Endothelial cell (in vitro differentiated cells): Measurements from ENCODE around the gene MT4. TPM values are rescaled to one million over a fixed set of nuclear protein-coding genes. Genes with fewer than 3 reads are reported as not detected.

Experiments used
- DNase-seq: peaks from one replicate; pipeline ENCODE4 v3.0.0; 2021; ENCODE audit warnings: low spot score
- H3K27ac Mint-ChIP-seq: one replicate; pipeline ENCODE4 v1.8.0; 2021; ENCODE audit warnings: mixed read lengths, inconsistent platforms; ENCODE audit not compliant: unreplicated experiment
- H3K27me3 Mint-ChIP-seq: one replicate; pipeline ENCODE4 v1.8.0; 2021; ENCODE audit warnings: mild to moderate bottlenecking, moderate library complexity, mixed read lengths, inconsistent platforms; ENCODE audit not compliant: unreplicated experiment
- H3K36me3 Mint-ChIP-seq: one replicate; pipeline ENCODE4 v1.8.0; 2021; ENCODE audit warnings: mild to moderate bottlenecking, low read depth, mixed read lengths, inconsistent platforms; ENCODE audit not compliant: unreplicated experiment
- H3K4me1 Mint-ChIP-seq: one replicate; pipeline ENCODE4 v1.8.0; 2021; ENCODE audit warnings: mild to moderate bottlenecking, mixed read lengths, inconsistent platforms; ENCODE audit not compliant: unreplicated experiment
- H3K4me3 Mint-ChIP-seq: one replicate; pipeline ENCODE4 v1.8.0; 2021; ENCODE audit warnings: mild to moderate bottlenecking, mixed read lengths, inconsistent platforms; ENCODE audit not compliant: unreplicated experiment
- H3K9me3 Mint-ChIP-seq: one replicate; pipeline ENCODE4 v1.8.0; 2021; ENCODE audit warnings: mixed read lengths, inconsistent platforms; ENCODE audit not compliant: unreplicated experiment
- total RNA-seq: library from RNA; stranded (reverse); fragmentation: NEBNext Ultra II Directional; extraction: Animal tissue kit (Norgen Biotek cat#: 25700); gene quantifications from one replicate; pipeline ENCODE4 v1.2.1, GENCODE V29; 2021; ENCODE audit not compliant: unreplicated experiment
- TF ChIP-seq, protein P1 (sequence below): fragments of 200-600 bp; sonication (generic); IDR thresholded peaks from one replicate; pipeline ENCODE4 v1.5.0; 2021; ENCODE audit warnings: antibody characterized with exemption; ENCODE audit not compliant: unreplicated experiment

MT4 gene
- total RNA-seq, 1 donor from 2014 or later, result not detected

GRCh38 chr16:56607109-56607618 lies 42.3 kb downstream of the MT4 start:
- H3K27ac Mint-ChIP-seq, result peak overlapping the region; percentile 89
- H3K36me3 Mint-ChIP-seq, result no peaks in the 10 kb centered on the region
- peak; percentile 67 for DNase-seq
- H3K4me3 Mint-ChIP-seq, result peak overlapping the region; percentile 76
- TF ChIP-seq, protein P1, sequence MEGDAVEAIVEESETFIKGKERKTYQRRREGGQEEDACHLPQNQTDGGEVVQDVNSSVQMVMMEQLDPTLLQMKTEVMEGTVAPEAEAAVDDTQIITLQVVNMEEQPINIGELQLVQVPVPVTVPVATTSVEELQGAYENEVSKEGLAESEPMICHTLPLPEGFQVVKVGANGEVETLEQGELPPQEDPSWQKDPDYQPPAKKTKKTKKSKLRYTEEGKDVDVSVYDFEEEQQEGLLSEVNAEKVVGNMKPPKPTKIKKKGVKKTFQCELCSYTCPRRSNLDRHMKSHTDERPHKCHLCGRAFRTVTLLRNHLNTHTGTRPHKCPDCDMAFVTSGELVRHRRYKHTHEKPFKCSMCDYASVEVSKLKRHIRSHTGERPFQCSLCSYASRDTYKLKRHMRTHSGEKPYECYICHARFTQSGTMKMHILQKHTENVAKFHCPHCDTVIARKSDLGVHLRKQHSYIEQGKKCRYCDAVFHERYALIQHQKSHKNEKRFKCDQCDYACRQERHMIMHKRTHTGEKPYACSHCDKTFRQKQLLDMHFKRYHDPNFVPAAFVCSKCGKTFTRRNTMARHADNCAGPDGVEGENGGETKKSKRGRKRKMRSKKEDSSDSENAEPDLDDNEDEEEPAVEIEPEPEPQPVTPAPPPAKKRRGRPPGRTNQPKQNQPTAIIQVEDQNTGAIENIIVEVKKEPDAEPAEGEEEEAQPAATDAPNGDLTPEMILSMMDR, result no peak
- peaks cover 18% of the 10 kb centered on the region for H3K27me3 Mint-ChIP-seq
- H3K4me1 Mint-ChIP-seq, result peaks cover 35% of the 10 kb centered on the region
- no peaks in the 10 kb centered on the region for H3K9me3 Mint-ChIP-seq

DNA sequence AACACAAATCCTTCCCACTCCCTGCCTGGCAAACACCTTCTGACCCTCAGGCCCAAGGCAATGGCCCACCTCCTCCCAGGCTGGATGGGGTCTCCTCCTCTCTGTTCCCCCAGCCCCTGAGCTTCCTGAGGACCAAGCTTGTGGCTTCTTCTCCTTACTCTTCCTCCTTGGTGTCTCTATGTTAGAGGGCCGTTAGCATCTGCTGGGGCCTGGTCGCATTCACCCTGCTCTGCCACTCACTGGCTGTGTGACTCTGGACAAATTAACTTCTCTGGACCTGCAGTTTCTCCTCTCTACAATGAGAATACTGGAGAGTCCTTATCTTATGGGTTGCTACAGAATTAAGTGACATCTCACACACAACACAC lies 42.8 kb downstream of the MT4 start:
- H3K36me3 Mint-ChIP-seq, result no peaks in the 10 kb centered on the region
- DNase-seq, result no peak
- peaks cover 35% of the 10 kb centered on the region for H3K4me1 Mint-ChIP-seq
- no peaks in the 10 kb centered on the region for H3K9me3 Mint-ChIP-seq
- peak overlapping the region; percentile 76 for H3K4me3 Mint-ChIP-seq
- H3K27me3 Mint-ChIP-seq, result peaks cover 18% of the 10 kb centered on the region
- H3K27ac Mint-ChIP-seq, result peak overlapping the region; percentile 89
- TF ChIP-seq, protein P1, result no peak

- peak within 1 kb of the TSS; percentile 77 for H3K4me3 Mint-ChIP-seq
- H3K9me3 Mint-ChIP-seq, result no peaks in the 10 kb centered on the region
- peaks cover 18% of the 10 kb centered on the region for H3K27me3 Mint-ChIP-seq
- TF ChIP-seq, protein P1, result no peak
- H3K27ac Mint-ChIP-seq, result peak within 1 kb of the TSS; percentile 89
- peaks cover 35% of the 10 kb centered on the region for H3K4me1 Mint-ChIP-seq
- DNase-seq, result peak; percentile 66
- H3K36me3 Mint-ChIP-seq, result no peaks in the 10 kb centered on the region
Observed at GRCh38 chr16:56608043-56608875, 43.4 kb downstream of the MT4 start, which contains the start of gene MT2A. MT2A (plus strand) TSS chr16:56608584; CDS start chr16:56608656, 72 bp downstream.

DNA sequence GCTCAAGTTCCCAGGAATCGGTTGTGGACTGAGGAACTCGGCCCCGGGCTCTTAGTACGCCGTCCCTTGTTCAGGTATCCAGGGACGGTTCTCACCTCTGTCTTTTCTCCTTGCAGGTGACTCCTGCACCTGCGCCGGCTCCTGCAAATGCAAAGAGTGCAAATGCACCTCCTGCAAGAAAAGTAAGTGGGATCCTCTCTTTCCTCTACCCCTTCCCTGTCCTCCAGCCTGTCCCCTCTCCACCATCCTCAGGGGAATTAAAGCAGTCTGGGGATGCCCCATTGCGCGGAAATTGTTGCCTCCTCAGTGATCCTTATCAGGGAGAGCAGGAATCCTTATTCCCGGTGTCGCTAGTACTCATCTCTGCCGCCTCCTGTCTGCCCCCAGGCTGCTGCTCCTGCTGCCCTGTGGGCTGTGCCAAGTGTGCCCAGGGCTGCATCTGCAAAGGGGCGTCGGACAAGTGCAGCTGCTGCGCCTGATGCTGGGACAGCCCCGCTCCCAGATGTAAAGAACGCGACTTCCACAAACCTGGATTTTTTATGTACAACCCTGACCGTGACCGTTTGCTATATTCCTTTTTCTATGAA lies 44.1 kb downstream of the MT4 start:
- Mint-ChIP-seq H3K4me1 (peaks cover 35% of the 10 kb centered on the region), H3K27me3 (peaks cover 13% of the 10 kb centered on the region), H3K27ac (peak overlapping the region; percentile 43), H3K9me3 (no peaks in the 10 kb centered on the region), H3K36me3 (no peaks in the 10 kb centered on the region), H3K4me3 (peak overlapping the region; percentile 77)
- DNase-seq, result no peak
- TF ChIP-seq, protein P1, result no peak

DNA sequence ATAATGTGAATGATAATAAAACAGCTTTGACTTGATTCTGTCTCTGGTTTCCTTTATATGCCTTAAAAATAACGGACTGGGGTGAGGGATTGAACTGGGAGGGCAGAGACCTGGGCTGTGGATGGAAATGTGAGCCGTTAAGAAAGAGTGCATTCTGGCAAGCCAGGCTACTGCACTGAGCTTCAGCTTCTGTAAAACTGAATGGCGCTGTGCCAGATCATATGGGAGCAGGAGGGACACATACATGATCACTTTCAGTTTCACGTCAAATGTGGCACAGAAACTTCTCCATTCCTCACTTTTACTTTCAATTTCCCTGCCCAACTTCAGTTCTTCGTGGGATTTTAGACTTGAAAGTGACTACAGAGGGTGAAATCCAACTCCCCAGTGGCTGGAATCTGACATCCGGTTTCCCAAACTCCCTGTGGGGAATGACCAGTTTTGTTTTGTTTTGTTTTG lies 44.6 kb downstream of the MT4 start:
- Mint-ChIP-seq H3K27ac (no peak overlapping the region), H3K9me3 (no peaks in the 10 kb centered on the region), H3K36me3 (no peaks in the 10 kb centered on the region), H3K27me3 (peaks cover 13% of the 10 kb centered on the region), H3K4me1 (peaks cover 35% of the 10 kb centered on the region), H3K4me3 (no peak overlapping the region)
- DNase-seq, result no peak
- TF ChIP-seq, protein P1, result no peak
